K562 (cell line): Measurements from ENCODE around the gene KLHL18. TPM values are rescaled to one million over a fixed set of nuclear protein-coding genes. Genes with fewer than 3 reads are reported as not detected.
A peak's percentile ranks its signal among the peaks of the same experiment; 100 is the strongest.

ENCODE experiments used
- ATAC-seq: fragments of 200-7000 bp; cut with Tn5 transposase; 3 replicates; pipeline ENCODE4 v1.9.1; 2020; ENCODE audit warnings: moderate library complexity
- BruUV-seq: library from RNA; stranded (reverse); fragments of 400-500 nt; replicated peaks from 2 replicates; lab custom pipeline; 2021; lab: Mats Ljungman, UMichigan
- CTCF ChIA-PET: fragments of 300-600 bp; formaldehyde crosslinking; extraction: SDS; loops from one replicate; lab custom pipeline; 2021; ENCODE audit warnings: low intra/inter-chr PET ratio; lab: Yijun Ruan, JAX
- POLR2A ChIA-PET: fragments of 300-600, 350-650 bp; sonication (Branson Sonifier 250); formaldehyde crosslinking; extraction: SDS; loops from one replicate; lab custom pipeline; 2021; ENCODE audit warnings: antibody characterized with exemption, inconsistent platforms; lab: Yijun Ruan, JAX
- DNase-seq, 4 experiments: peaks; one replicate each; pipeline versions ENCODE4 v3.0.0 to v3.0.0-alpha.2; 2011 to 2018; ENCODE audit warnings: low spot score in 3 of 4, mixed read lengths in 3 of 4; ENCODE audit errors: extremely low read depth in 1 of 4
- FAIRE-seq: peaks from 2 replicates; lab custom pipeline; 2011; peaks lifted over from hg19 to GRCh38; lab: Jason Lieb, UNC
- H2AFZ ChIP-seq: 2 replicates; pipeline ENCODE4 v1.6.0; 2011; ENCODE audit warnings: low read depth, low read length, control low read depth, inconsistent platforms
- H3K27ac ChIP-seq: fragments of 200-600 bp; 3 replicates; pipeline ENCODE4 v1.8.0; 2011; ENCODE audit warnings: low read depth, mild to moderate bottlenecking, control low read depth, inconsistent platforms, low read length, moderate library complexity, mixed read lengths; ENCODE audit errors: extremely low read depth
- H3K27me3 ChIP-seq, 2 experiments: fragments of 300-600 bp in 1 of 2; 2 replicates in 1 of 2; 3 replicates in 1 of 2; pipeline versions ENCODE4 v1.6.0 to v1.8.0; 2011; ENCODE audit warnings: inconsistent platforms in 2 of 2, low read length in 2 of 2, mild to moderate bottlenecking in 1 of 2, mixed read lengths in 1 of 2, moderate library complexity in 1 of 2; ENCODE audit not compliant: control insufficient read depth in 2 of 2, insufficient read depth in 2 of 2
- H3K36me3 ChIP-seq: fragments of 300-600 bp; 3 replicates; pipeline ENCODE4 v1.8.0; 2011; ENCODE audit warnings: mild to moderate bottlenecking, low read length, inconsistent platforms; ENCODE audit not compliant: control insufficient read depth, insufficient read depth
- H3K4me1 ChIP-seq, 2 experiments: fragments of 200-600 bp in 1 of 2; replicated peaks in 1 of 2; 2 replicates in 1 of 2; 3 replicates in 1 of 2; pipeline versions ENCODE4 v1.5.1 to v1.8.0; 2011; ENCODE audit warnings: inconsistent platforms in 2 of 2, low read length in 2 of 2, mild to moderate bottlenecking in 1 of 2, mixed read lengths in 1 of 2, moderate library complexity in 1 of 2; ENCODE audit not compliant: control insufficient read depth in 2 of 2, insufficient read depth in 2 of 2
- H3K4me2 ChIP-seq: 2 replicates; pipeline ENCODE4 v1.6.1; 2011; ENCODE audit warnings: low read length, control low read depth, inconsistent platforms, mixed read lengths; ENCODE audit not compliant: insufficient read depth
- H3K4me3 ChIP-seq: fragments of 200-600 bp; sonication (generic), shearing (Covaris generic); 2 replicates; pipeline ENCODE4 v1.5.1; 2016; ENCODE audit warnings: control low read depth, inconsistent platforms
- H3K79me2 ChIP-seq: fragments of 200-600 bp; 3 replicates; pipeline ENCODE4 v1.8.0; 2011; ENCODE audit warnings: low read length, inconsistent platforms; ENCODE audit not compliant: control insufficient read depth, insufficient read depth
- H3K9ac ChIP-seq, 2 experiments: 2 replicates each; pipeline versions ENCODE4 v1.6.0 to v1.6.1; 2011; ENCODE audit warnings: low read depth in 2 of 2, low read length in 2 of 2, control low read depth in 1 of 2, inconsistent platforms in 1 of 2, mild to moderate bottlenecking in 1 of 2, mixed read lengths in 1 of 2; ENCODE audit not compliant: insufficient read depth in 1 of 2
- H3K9me1 ChIP-seq: one replicate; pipeline ENCODE4 v1.6.0; 2011; ENCODE audit warnings: inconsistent platforms, mild to moderate bottlenecking, low read length, moderate library complexity; ENCODE audit not compliant: control insufficient read depth, insufficient read depth
- H3K9me3 ChIP-seq: replicated peaks from 2 replicates; pipeline ENCODE4 v1.5.1; 2011; ENCODE audit warnings: low read depth, low read length, inconsistent platforms; ENCODE audit not compliant: control insufficient read depth, insufficient read depth
- H4K20me1 ChIP-seq: replicated peaks from 2 replicates; pipeline ENCODE4 v1.6.1; 2011; ENCODE audit warnings: low read length, inconsistent platforms, mixed read lengths; ENCODE audit not compliant: control insufficient read depth, insufficient read depth
- ARID3B ChIP-seq: fragments of 250-450 bp; sonication (Bioruptor Pico); IDR thresholded peaks from 2 replicates; pipeline ENCODE4 v1.4.0; 2020; ENCODE audit warnings: borderline replicate concordance
- SPI1 ChIP-seq: IDR thresholded peaks from 2 replicates; pipeline ENCODE4 v1.6.1; 2011; ENCODE audit warnings: low read depth, low read length, control low read depth, borderline replicate concordance
- SREBF1 ChIP-seq: fragments of 150-350 bp; IDR thresholded peaks from 2 replicates; pipeline ENCODE4 v1.6.1; 2014; ENCODE audit warnings: antibody characterized with exemption, low read depth, low read length, borderline replicate concordance
- WGBS: fragments of 100-300 bp; shearing (Covaris generic); methylation state at CpG from one replicate; pipeline ENCODE4 v1.1.6; 2016; ENCODE audit warnings: low coverage, mixed read lengths; ENCODE audit not compliant: insufficient coverage; ENCODE audit errors: missing lambda C conversion rate; 5-methylcytosine and 5-hydroxymethylcytosine counted together
- in situ Hi-C: fragments of 300-500 bp; cut with MboI; formaldehyde crosslinking; loops from 4 replicates; pipeline ENCODE4 v1.15.0; 2018; ENCODE audit warnings: inconsistent platforms, mixed read lengths
- intact Hi-C: fragments of 100-400 bp; cut with micrococcal nuclease; formaldehyde crosslinking; loops from 2 replicates; pipeline ENCODE4 v1.14.2; 2022
- polyA plus RNA-seq, 8 experiments: library from polyadenylated mRNA; depleted of rRNA in 4 of 8; stranded (reverse) in 5 of 8; unstranded in 3 of 8; fragments of >200 nt; fragmentation: Nextera tagmentation in 2 of 8; fragmentation: Illumina TruSeq in 1 of 8; extraction: Ambion mirVana in 2 of 8; extraction: Trizol in 1 of 8; gene quantifications; 2 replicates each; pipeline versions ENCODE4 v1.2.1 to v1.2.3, GENCODE V29; 2011 to 2014; ENCODE audit warnings: inconsistent platforms in 1 of 8, missing spikeins in 1 of 8
- total RNA-seq, 7 experiments: library from RNA; depleted of rRNA in 6 of 7; stranded (reverse); fragments of >200 nt in 6 of 7; fragmentation: Illumina TruSeq in 2 of 7; extraction: Trizol in 2 of 7; gene quantifications; 2 replicates each; pipeline versions ENCODE4 v1.2.1 to v1.2.3, GENCODE V29; 2011 to 2021; ENCODE audit warnings: low replicate concordance in 1 of 7

The KLHL18 gene
- total and polyA plus RNA-seq, 9 of the 15 experiments (the other 6 are each of a cell fraction or from before 2014, with no cell fraction given): 26.7 to 97.5 (median 48.7) TPM

GRCh38 chr3:47347217-47347801, 64.6 kb downstream of the KLHL18 start (continued):
- TF ChIP-seq ARID3B (CRISPR knock-in tag): no peak
- TF ChIP-seq, all 486 proteins: peak for 112

DNA sequence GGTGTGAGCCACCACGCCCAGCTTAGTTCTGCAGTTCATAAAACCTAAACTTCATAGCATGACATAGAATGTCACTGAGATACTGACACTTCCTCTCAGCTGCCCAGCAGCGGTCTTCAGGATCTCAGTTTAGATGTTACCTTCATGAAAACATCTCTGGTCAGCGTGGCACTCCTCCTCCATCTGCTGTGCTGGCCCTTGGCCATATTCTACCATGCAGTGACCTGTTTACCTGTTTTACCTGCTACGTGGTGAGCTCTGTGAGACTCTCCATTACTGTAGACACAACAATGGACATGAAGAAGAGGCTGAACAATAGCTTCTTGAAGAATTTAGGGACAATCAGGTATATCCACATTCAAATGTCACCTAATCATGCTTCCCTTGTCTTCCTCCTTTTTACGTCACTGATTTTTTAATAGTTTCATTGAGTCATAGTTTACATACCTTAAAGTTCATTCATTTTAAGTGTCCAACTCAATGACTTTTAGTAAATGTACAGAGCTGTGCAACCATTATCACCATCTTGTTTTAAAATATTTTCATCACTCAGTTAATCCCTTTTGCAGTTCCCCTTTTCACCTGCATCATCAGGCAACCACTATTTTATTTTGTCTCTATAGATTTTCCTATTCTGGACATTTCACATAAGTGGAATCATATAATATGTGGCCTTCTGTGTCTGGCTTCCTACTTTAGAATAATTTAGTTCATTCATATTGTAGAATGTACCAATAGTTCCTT, 65.8 kb downstream of the KLHL18 start:
- Histone ChIP-seq H3K4me3 (no peak overlapping the region), H2AFZ (no peak overlapping the region), H3K9me1 (no peaks in the 10 kb centered on the region), H3K9ac (no peak overlapping the region), H3K27me3 (no peaks in the 10 kb centered on the region), H3K9me3 (no peaks in the 10 kb centered on the region), H3K27ac (no peak overlapping the region), H3K4me2 (no peak overlapping the region), H4K20me1 (peaks cover 4% of the 10 kb centered on the region; the same call in 1 of the 2 replicates), H3K4me1 (peaks cover 16 to 24% of the 10 kb centered on the region in 2 experiments), H3K36me3 (peaks cover 28% of the 10 kb centered on the region; the same call in 2 of the 3 replicates), H3K79me2 (no peaks in the 10 kb centered on the region)
- ChIA-PET CTCF (no interaction called here), POLR2A (interaction anchor here (1.9 kb wide), 1 partner anchor 11 kb away, joined by 6 read pairs; no protein-coding TSS in a partner anchor)
- intact Hi-C loops: no loop called here
- FAIRE-seq: no peak
- TF ChIP-seq SREBF1 (no peak), SPI1 (peak; percentile 79)
- WGBS: 62% methylated on average over 5 of the region's 5 CpGs
- no TSS peak for BruUV-seq
- in situ Hi-C loops: no loop called here
- no peak for DNase-seq
- no peak; the same call in 2 of the 3 replicates for ATAC-seq
